SK-N-SH (cell line): Measurements from ENCODE around the gene ENTREP3. TPM values are rescaled to one million over a fixed set of nuclear protein-coding genes. Genes with fewer than 3 reads are reported as not detected.

Source experiments
- CTCF ChIA-PET: fragments of 300-600, 350-600 bp; formaldehyde crosslinking; extraction: SDS; loops from one replicate; lab custom pipeline; 2021; lab: Yijun Ruan, JAX
- POLR2A ChIA-PET: fragments of 350-600 bp; sonication (Branson Sonifier 250); formaldehyde crosslinking; extraction: SDS; loops from one replicate; lab custom pipeline; 2020; ENCODE audit warnings: antibody characterized with exemption, inconsistent platforms; lab: Yijun Ruan, JAX
- DNase-seq: peaks from one replicate; pipeline ENCODE4 v3.0.0; 2012
- H2AFZ ChIP-seq: fragments of 200-600 bp; sonication (generic); 2 replicates; pipeline ENCODE4 v1.8.1; 2016; ENCODE audit warnings: antibody characterized with exemption, mild to moderate bottlenecking, low read depth
- H3F3A ChIP-seq: fragments of 200-600 bp; sonication (generic); replicated peaks from 2 replicates; pipeline ENCODE3; 2016; ENCODE audit warnings: antibody characterized with exemption, mild to moderate bottlenecking; ENCODE audit not compliant: insufficient read depth
- H3K27ac ChIP-seq, 2 experiments: fragments of 200-500 bp in 1 of 2; fragments of 200-600 bp in 1 of 2; sonication (Bioruptor generic) in 1 of 2; sonication (generic), shearing (Covaris generic) in 1 of 2; 2 replicates each; pipeline versions ENCODE4 v1.5.1 to v1.6.1; 2014 to 2016; ENCODE audit warnings: low read depth in 2 of 2, inconsistent platforms in 1 of 2, low read length in 1 of 2, mild to moderate bottlenecking in 1 of 2, mixed read lengths in 1 of 2
- H3K27me3 ChIP-seq: fragments of 200-600 bp; sonication (generic), shearing (Covaris generic); 2 replicates; pipeline ENCODE4 v1.6.1; 2016; ENCODE audit warnings: mixed run types; ENCODE audit not compliant: insufficient read depth
- H3K36me3 ChIP-seq, 2 experiments: fragments of 200-500 bp in 1 of 2; fragments of 200-600 bp in 1 of 2; sonication (Bioruptor generic) in 1 of 2; sonication (generic) in 1 of 2; replicated peaks in 1 of 2; 2 replicates each; pipeline versions ENCODE3 to v1.5.1; 2014 to 2016; ENCODE audit warnings: low read length in 1 of 2, mild to moderate bottlenecking in 1 of 2; ENCODE audit not compliant: insufficient read depth in 2 of 2, control insufficient read depth in 1 of 2
- H3K4me1 ChIP-seq, 2 experiments: fragments of 200-500 bp in 1 of 2; fragments of 200-600 bp in 1 of 2; sonication (Bioruptor generic) in 1 of 2; sonication (generic), shearing (Covaris generic) in 1 of 2; 2 replicates each; pipeline versions ENCODE4 v1.5.1 to v1.6.1; 2014 to 2016; ENCODE audit warnings: low read depth in 1 of 2, low read length in 1 of 2, mixed run types in 1 of 2; ENCODE audit not compliant: insufficient read depth in 2 of 2, control insufficient read depth in 1 of 2
- H3K4me2 ChIP-seq: fragments of 200-600 bp; sonication (generic), shearing (Covaris generic); 2 replicates; pipeline ENCODE4 v1.6.1; 2017; ENCODE audit warnings: mixed run types
- H3K4me3 ChIP-seq, 2 experiments: fragments of 200-500 bp in 1 of 2; fragments of 200-600 bp in 1 of 2; sonication (Bioruptor generic) in 1 of 2; sonication (generic), shearing (Covaris generic) in 1 of 2; 2 replicates each; pipeline versions ENCODE4 v1.5.1 to v1.8.1; 2014 to 2016; ENCODE audit warnings: low read depth in 2 of 2, inconsistent platforms in 1 of 2, low read length in 1 of 2, mild to moderate bottlenecking in 1 of 2, mixed read lengths in 1 of 2, moderate library complexity in 1 of 2
- H3K79me2 ChIP-seq: fragments of 200-600 bp; sonication (generic); 2 replicates; pipeline ENCODE4 v1.8.1; 2017; ENCODE audit warnings: mild to moderate bottlenecking; ENCODE audit not compliant: insufficient read depth
- H3K9ac ChIP-seq: fragments of 200-600 bp; sonication (generic); 2 replicates; pipeline ENCODE4 v1.6.1; 2017; ENCODE audit warnings: mixed run types
- H3K9me2 ChIP-seq: fragments of 200-600 bp; sonication (generic); 2 replicates; pipeline ENCODE4 v1.6.1; 2017; ENCODE audit warnings: mixed run types
- H3K9me3 ChIP-seq: fragments of 200-600 bp; sonication (generic); 2 replicates; pipeline ENCODE4 v1.6.1; 2017; ENCODE audit warnings: mixed run types, mild to moderate bottlenecking, moderate library complexity
- H4K20me1 ChIP-seq: fragments of 200-600 bp; sonication (generic); 2 replicates; pipeline ENCODE4 v1.6.1; 2017; ENCODE audit warnings: mild to moderate bottlenecking, mixed run types; ENCODE audit not compliant: insufficient read depth
- CTCF ChIP-seq: fragments of 200-600 bp; sonication (generic); IDR thresholded peaks from 2 replicates; pipeline ENCODE4 v1.6.1; 2017; ENCODE audit warnings: antibody characterized with exemption, mild to moderate bottlenecking, moderate library complexity
- FOSL2 ChIP-seq: IDR thresholded peaks from 2 replicates; pipeline ENCODE4 v1.4.0; 2012; ENCODE audit warnings: low read depth, mild to moderate bottlenecking, moderate library complexity, borderline replicate concordance
- JUND ChIP-seq: IDR thresholded peaks from 2 replicates; pipeline ENCODE4 v1.4.0; 2012
- NRF1 ChIP-seq: IDR thresholded peaks from 2 replicates; pipeline ENCODE4 v1.6.1; 2012; ENCODE audit warnings: low read depth, mild to moderate bottlenecking, low read length
- PBX3 ChIP-seq: IDR thresholded peaks from 2 replicates; pipeline ENCODE4; 2012
- REST ChIP-seq: IDR thresholded peaks from 2 replicates; pipeline ENCODE4 v1.6.1; 2012; ENCODE audit warnings: mild to moderate bottlenecking, low read depth, low read length, moderate library complexity
- SIN3A ChIP-seq: IDR thresholded peaks from 2 replicates; pipeline ENCODE4 v1.6.1; 2012; ENCODE audit warnings: low read depth, mild to moderate bottlenecking, low read length, moderate library complexity, borderline replicate concordance
- TEAD4 ChIP-seq: IDR thresholded peaks from 2 replicates; pipeline ENCODE4 v1.4.0; 2012; ENCODE audit warnings: mild to moderate bottlenecking, borderline replicate concordance; ENCODE audit not compliant: insufficient read depth
- WGBS: methylation state at CpG from one replicate; pipeline ENCODE4 v1.1.6; 2017; ENCODE audit warnings: low lambda C conversion rate; 5-methylcytosine and 5-hydroxymethylcytosine counted together
- polyA plus RNA-seq, 3 experiments: library from polyadenylated mRNA; depleted of rRNA; stranded (reverse); fragments of >200 nt; gene quantifications; 2 replicates each; pipeline ENCODE4 v1.2.3, GENCODE V29; 2012
- TF ChIP-seq, protein P1 (sequence below): IDR thresholded peaks from 2 replicates; pipeline ENCODE4 v1.4.0; 2012; ENCODE audit warnings: low read depth, borderline replicate concordance
- TF ChIP-seq, protein P2 (sequence below): fragments of 150-350 bp; IDR thresholded peaks from 2 replicates; pipeline ENCODE4 v1.6.1; 2017; ENCODE audit warnings: antibody characterized with exemption, low read length, low read depth, borderline replicate concordance

ENTREP3 gene
- polyA plus RNA-seq, 1 of the 3 experiments (the other 2 are of a cell fraction) = 30.6 TPM

- Histone ChIP-seq H3K27ac (no peak overlapping the region), H2AFZ (no peak overlapping the region), H3K9ac (no peak overlapping the region), H3K4me3 (no peak overlapping the region), H3K9me3 (no peaks in the 10 kb centered on the region), H3K4me1 (no peaks in the 10 kb centered on the region; a peak in 1 of 4 replicates), H3F3A (no peaks in the 10 kb centered on the region), H3K36me3 (no peaks in the 10 kb centered on the region), H3K79me2 (no peaks in the 10 kb centered on the region), H3K27me3 (no peaks in the 10 kb centered on the region), H3K9me2 (no peaks in the 10 kb centered on the region), H3K4me2 (no peak overlapping the region), H4K20me1 (no peaks in the 10 kb centered on the region)
- CTCF ChIA-PET = interaction anchor here (2.3 kb wide), 1 partner anchor 34 kb away, joined by 9 read pairs; no protein-coding TSS in a partner anchor
- 83% methylated on average over 7 of the region's 12 CpGs for WGBS
- no peak for TF ChIP-seq JUND
- TF ChIP-seq TEAD4 = no peak
- no peak for TF ChIP-seq PBX3
- TF ChIP-seq FOSL2 = no peak
- TF ChIP-seq, protein P1, sequence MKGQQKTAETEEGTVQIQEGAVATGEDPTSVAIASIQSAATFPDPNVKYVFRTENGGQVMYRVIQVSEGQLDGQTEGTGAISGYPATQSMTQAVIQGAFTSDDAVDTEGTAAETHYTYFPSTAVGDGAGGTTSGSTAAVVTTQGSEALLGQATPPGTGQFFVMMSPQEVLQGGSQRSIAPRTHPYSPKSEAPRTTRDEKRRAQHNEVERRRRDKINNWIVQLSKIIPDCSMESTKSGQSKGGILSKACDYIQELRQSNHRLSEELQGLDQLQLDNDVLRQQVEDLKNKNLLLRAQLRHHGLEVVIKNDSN = no peak
- TF ChIP-seq, protein P2, sequence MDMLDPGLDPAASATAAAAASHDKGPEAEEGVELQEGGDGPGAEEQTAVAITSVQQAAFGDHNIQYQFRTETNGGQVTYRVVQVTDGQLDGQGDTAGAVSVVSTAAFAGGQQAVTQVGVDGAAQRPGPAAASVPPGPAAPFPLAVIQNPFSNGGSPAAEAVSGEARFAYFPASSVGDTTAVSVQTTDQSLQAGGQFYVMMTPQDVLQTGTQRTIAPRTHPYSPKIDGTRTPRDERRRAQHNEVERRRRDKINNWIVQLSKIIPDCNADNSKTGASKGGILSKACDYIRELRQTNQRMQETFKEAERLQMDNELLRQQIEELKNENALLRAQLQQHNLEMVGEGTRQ = no peak
- no peak for TF ChIP-seq NRF1
- no peak for TF ChIP-seq CTCF
- no peak for TF ChIP-seq REST
- TF ChIP-seq SIN3A = no peak
- DNase-seq = no peak
- POLR2A ChIA-PET = no interaction called here
Observed at GRCh38 chr1:155284476-155284875, 29.2 kb upstream of the ENTREP3 start.
